Erythroblast (primary cell): ENCODE results near the gene FBRS.

Experiments used
- DNase-seq, 2 experiments: peaks; one replicate each; lab custom pipeline; 2025; lab: John Stamatoyannopoulos, UW
- GATA1 ChIP-seq: IDR thresholded peaks from 2 replicates; pipeline ENCODE4 v1.6.1; 2011; ENCODE audit warnings: low read depth, mild to moderate bottlenecking, control low read depth, low read length, moderate library complexity
- POLR2A ChIP-seq: IDR thresholded peaks from 2 replicates; pipeline ENCODE4 v1.6.1; 2011; ENCODE audit warnings: mild to moderate bottlenecking, low read length

FBRS gene

DNA sequence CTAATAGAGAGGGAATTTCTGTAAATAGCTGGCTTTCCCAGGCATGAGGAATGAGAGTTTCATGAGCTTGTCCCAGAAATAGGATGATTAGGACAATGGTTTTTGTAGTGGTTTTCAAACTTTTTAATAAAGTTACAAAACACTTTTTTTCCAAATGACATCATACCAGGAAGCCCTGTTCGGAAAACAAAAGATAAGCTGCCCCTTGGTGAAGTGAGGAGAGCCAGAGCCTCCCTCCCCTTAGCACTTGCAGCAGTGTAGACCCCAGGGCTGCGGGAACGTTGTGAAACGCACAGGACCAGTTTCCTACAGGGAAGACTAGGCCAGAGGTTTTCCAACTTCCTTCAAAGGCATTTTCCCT lies 7.6 kb downstream of the FBRS start:
- DNase-seq = no peak
- no peak for TF ChIP-seq GATA1
- no peak for TF ChIP-seq POLR2A

GRCh38 chr16:30666681-30667080 lies 8.4 kb downstream of the FBRS start:
- no peak for TF ChIP-seq POLR2A
- TF ChIP-seq GATA1 = no peak
- no peak for DNase-seq

DNA sequence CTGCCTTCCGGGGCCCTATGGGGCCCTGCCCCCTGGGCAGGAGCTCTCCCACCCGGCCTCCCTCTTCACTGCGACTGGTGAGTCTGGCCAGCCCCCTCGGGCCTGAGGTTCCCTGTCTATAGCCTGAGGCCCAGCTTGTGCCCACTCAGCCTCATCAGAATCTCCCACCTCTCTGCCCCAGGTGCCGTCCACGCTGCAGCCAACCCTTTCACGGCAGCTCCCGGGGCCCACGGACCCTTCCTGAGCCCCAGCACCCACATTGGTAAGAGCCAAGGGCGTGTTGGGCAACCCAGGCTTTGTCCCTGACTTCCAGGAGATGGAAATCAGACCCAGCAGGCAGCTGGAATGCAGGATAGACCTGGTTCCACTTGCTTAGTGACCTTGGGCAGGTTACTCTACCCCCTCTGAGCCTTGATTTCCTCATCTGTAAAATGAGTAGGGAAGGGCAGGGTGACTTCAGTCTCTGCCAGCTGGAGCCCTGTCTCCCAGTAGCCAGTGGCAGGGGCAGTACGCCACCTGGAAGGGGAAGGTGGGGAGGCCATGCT lies 9.2 kb downstream of the FBRS start:
- TF ChIP-seq GATA1 (no peak), POLR2A (no peak)
- DNase-seq = no peak

- DNase-seq = no peak
- TF ChIP-seq POLR2A (no peak), GATA1 (no peak)
Measured at GRCh38 chr16:30668393-30668792, 10.2 kb downstream of the FBRS start.

DNA sequence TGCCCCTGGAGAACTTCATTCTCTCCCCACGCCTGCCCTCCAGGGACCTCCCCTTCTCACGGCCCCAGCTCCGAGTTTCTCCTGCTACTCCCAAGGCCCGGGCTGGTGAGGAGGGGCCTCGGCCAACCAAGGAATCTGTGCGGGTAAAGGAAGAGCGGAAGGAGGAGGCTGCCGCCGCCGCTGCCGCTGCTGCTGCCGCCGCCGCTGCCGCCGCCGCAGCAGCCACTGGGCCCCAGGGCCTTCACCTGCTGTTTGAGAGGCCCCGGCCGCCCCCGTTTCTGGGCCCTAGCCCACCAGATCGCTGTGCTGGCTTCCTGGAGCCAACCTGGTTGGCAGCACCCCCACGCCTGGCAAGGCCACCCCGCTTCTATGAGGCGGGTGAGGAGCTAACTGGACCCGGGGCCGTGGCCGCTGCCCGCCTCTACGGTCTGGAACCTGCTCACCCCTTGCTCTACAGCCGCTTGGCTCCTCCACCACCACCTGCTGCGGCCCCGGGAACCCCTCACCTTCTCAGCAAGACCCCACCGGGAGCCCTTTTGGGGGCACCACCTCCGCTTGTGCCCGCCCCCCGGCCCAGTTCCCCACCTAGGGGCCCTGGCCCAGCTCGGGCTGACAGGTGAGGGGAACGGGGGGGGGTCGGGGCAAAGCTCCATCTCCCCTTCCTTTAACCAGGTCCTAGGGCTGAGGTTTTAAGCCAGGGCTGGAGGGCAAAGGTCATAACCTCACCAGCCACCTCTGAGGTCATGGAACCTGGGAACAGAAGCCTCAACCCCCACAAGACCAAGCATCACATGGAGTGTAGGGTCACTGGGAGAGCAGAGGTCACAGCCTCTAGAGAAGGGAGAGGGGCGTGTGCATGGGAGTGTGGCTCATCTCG lies 11.0 kb downstream of the FBRS start:
- TF ChIP-seq GATA1 (no peak), POLR2A (no peak)
- no peak for DNase-seq

- DNase-seq = no peak
- no peak for TF ChIP-seq GATA1
- TF ChIP-seq POLR2A = no peak
Measured at GRCh38 chr16:30669903-30670824, 11.9 kb downstream of the FBRS start.

- TF ChIP-seq POLR2A = no peak
- TF ChIP-seq GATA1 = no peak
- DNase-seq = no peak
Measured at GRCh38 chr16:30675143-30675542, 16.9 kb downstream of the FBRS start.

- TF ChIP-seq GATA1 (no peak), POLR2A (no peak)
- no peak for DNase-seq
Measured at GRCh38 chr16:30677931-30678585, 19.8 kb downstream of the FBRS start.

DNA sequence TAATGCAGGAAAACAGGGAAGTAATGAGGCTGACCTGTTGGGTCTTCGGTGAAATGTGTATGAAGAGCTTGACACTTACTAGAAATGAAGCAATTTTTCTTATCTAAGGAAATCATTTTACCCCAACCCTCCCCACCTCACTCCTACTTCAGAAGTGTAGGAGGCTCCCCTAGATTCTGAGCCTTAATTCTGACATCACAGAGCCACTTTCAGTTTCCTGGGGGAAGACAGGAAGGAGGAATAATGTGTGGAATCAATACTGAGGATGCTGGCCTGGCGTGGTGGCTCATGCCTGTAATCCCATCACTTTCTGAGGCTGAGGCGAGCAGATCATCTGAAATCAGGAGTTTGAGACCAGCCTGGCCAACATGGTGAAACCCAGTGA lies 20.3 kb downstream of the FBRS start:
- DNase-seq = no peak
- TF ChIP-seq POLR2A (no peak), GATA1 (no peak)

GRCh38 chr16:30680326-30680725 lies 22.1 kb downstream of the FBRS start:
- TF ChIP-seq GATA1 = no peak
- TF ChIP-seq POLR2A = no peak
- DNase-seq = no peak

DNA sequence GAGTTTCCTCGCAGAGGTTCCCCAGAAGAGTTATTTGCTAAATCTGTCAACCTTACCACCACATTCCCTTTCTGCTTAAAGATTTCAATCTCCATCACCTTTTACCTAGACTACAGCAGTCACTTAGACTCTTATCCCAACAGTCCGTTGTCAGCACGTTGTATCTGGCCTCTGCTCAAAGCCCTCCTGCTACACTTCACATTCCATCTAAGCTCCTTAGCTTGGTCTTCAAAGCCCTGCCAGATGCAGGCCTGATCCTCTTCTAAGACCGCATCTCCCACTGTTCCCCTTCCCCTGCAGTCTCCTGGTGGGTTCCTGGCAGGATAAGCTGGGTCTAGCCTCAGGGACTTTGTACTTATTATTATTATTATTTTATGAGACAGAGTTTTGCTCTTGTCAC lies 30.5 kb downstream of the FBRS start:
- TF ChIP-seq POLR2A = no peak
- TF ChIP-seq GATA1 = no peak
- DNase-seq = no peak

- TF ChIP-seq POLR2A = no peak
- TF ChIP-seq GATA1 = no peak
- peak; percentile 75 to 84 for DNase-seq
Measured at GRCh38 chr16:30691907-30692306, 33.7 kb downstream of the FBRS start.

GRCh38 chr16:30692396-30693064 lies 34.3 kb downstream of the FBRS start:
- DNase-seq = no peak
- TF ChIP-seq POLR2A (no peak), GATA1 (no peak)
